Measurements from ENCODE around the gene PIK3R5. TPM values are rescaled to one million over a fixed set of nuclear protein-coding genes. Genes with fewer than 3 reads are reported as not detected.

The PIK3R5 gene, protein sequence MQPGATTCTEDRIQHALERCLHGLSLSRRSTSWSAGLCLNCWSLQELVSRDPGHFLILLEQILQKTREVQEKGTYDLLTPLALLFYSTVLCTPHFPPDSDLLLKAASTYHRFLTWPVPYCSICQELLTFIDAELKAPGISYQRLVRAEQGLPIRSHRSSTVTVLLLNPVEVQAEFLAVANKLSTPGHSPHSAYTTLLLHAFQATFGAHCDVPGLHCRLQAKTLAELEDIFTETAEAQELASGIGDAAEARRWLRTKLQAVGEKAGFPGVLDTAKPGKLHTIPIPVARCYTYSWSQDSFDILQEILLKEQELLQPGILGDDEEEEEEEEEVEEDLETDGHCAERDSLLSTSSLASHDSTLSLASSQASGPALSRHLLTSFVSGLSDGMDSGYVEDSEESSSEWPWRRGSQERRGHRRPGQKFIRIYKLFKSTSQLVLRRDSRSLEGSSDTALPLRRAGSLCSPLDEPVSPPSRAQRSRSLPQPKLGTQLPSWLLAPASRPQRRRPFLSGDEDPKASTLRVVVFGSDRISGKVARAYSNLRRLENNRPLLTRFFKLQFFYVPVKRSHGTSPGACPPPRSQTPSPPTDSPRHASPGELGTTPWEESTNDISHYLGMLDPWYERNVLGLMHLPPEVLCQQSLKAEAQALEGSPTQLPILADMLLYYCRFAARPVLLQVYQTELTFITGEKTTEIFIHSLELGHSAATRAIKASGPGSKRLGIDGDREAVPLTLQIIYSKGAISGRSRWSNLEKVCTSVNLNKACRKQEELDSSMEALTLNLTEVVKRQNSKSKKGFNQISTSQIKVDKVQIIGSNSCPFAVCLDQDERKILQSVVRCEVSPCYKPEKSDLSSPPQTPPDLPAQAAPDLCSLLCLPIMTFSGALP
- total RNA-seq (10 to 100 TPM in 1 of 9 donors, 1 to 10 TPM in 8; 1.5 to 21.6 (median 2.9) TPM), polyA plus RNA-seq (1 to 10 TPM; 1.4 to 1.9 TPM)
- long read RNA-seq, donor 1, full-length matches to known transcripts = 1 of 2 reads
- long read RNA-seq, donor 1, partial matches to known transcripts = 1 of 2 reads
- long read RNA-seq, donor 1, other reads (novel, unspliced or antisense) = 0 of 2 reads
- long read RNA-seq, donor 2, partial matches to known transcripts = 0 of 1 reads
- long read RNA-seq, donor 2, other reads (novel, unspliced or antisense) = 0 of 1 reads
- long read RNA-seq, donor 3, partial matches to known transcripts = 2 of 2 reads
- long read RNA-seq, donor 3, other reads (novel, unspliced or antisense) = 0 of 2 reads

DNA sequence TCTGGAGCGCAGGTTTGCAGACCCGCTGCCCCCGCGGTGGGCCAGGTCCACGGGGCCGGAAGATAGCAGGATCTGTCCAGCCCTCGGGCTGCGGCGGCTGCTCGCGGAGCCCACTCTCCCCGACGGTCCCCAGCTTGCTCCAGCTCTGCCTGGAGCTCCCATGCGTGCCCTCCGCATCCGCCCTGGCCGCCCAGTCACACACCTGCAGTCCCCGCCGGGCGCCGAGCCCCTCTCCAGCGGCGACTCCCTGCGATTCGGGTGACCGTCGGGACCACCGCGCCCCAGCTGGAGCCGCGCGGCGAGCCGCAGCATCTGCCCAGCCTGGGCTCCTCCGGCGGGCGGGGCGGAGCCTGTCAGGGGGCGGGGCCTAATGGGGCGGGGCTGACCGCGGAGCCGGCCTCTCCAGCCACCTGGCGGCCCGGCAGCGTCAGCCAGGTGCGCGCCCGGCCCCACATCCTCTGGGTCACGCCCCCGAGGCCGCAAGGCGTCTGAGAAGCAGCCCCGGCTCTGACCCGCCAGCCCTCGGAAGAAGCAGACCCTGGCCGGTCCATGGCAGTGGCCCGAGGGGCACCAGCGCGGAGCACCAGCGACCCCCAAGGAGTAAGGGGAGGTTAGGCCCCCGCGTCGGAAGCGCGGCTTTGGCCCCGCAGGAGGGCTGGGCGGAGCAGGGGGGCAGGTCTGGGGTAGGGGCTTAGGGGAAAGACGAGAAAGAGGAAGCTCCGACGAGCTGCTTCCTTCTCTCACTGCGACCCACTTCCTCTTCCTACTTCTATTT lies at the start of gene PIK3R5:
TSS of gene PIK3R5 (minus strand) at position 314 of the 775 bp plus-strand sequence. CDS start 54,213 bp downstream, outside the sequence.
- H3K36me3 ChIP-seq = no peaks in the 10 kb centered on the region
- ATAC-seq = peak; percentile 45 to 85 (median 79)
- peaks cover 0 to 5% (median 0%) of the 10 kb centered on the region in 12 donors for H3K9me3 ChIP-seq
- H3K4me3 ChIP-seq = peak within 1 kb of the TSS; percentile 0 to 84 (median 46)
- TF ChIP-seq POLR2A (IDR thresholded peaks at IDR 0.05) = no peak
- TF ChIP-seq, protein P1, sequence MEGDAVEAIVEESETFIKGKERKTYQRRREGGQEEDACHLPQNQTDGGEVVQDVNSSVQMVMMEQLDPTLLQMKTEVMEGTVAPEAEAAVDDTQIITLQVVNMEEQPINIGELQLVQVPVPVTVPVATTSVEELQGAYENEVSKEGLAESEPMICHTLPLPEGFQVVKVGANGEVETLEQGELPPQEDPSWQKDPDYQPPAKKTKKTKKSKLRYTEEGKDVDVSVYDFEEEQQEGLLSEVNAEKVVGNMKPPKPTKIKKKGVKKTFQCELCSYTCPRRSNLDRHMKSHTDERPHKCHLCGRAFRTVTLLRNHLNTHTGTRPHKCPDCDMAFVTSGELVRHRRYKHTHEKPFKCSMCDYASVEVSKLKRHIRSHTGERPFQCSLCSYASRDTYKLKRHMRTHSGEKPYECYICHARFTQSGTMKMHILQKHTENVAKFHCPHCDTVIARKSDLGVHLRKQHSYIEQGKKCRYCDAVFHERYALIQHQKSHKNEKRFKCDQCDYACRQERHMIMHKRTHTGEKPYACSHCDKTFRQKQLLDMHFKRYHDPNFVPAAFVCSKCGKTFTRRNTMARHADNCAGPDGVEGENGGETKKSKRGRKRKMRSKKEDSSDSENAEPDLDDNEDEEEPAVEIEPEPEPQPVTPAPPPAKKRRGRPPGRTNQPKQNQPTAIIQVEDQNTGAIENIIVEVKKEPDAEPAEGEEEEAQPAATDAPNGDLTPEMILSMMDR (IDR thresholded peaks at IDR 0.05) = no peak
- peak; percentile 21 to 83 (median 47) for DNase-seq
- intact Hi-C loops (cut with DNase I) = no loop called here
- peaks cover 10 to 75% (median 12%) of the 10 kb centered on the region in 9 donors for H3K27me3 ChIP-seq
- WGBS, 4 donors = 2 to 4% (median 2%) methylated on average over 40 to 72 of the region's 72 CpGs
- peak within 1 kb of the TSS in 11 of 12 donors; percentile 6 to 95 (median 62) for H3K27ac ChIP-seq
- peaks cover 0 to 41% (median 0%) of the 10 kb centered on the region in 12 donors for H3K4me1 ChIP-seq

DNA sequence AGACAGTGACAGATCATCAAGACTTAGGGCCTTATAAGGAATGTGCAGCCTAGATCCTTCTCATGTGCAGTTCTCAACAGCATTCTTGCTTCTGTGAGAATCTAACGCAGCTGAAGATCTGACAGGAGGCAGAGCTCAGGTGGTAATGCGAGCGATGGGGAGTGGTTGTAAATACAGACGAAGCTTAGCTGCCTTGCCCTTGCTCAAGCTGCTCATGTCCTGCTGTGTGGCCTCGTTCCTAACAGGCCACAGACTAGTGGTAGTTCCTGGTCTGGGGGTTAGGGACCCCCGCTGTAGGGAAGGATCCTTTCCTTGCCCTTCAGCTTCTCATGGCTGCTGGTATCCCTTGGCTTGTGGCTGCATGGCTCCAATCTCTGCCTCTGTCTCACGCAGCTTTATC lies 45.5 kb upstream of the PIK3R5 start:
- DNase-seq = no peak
- WGBS, 4 donors = 77 to 89% (median 87%) methylated on average over 7 of the region's 7 CpGs
- TF ChIP-seq POLR2A (IDR thresholded peaks at IDR 0.05) = no peak
- TF ChIP-seq, protein P1 (IDR thresholded peaks at IDR 0.05) = no peak
- H3K4me3 ChIP-seq = no peak overlapping the region
- intact Hi-C loops (cut with DNase I) = no loop called here
- H3K27me3 ChIP-seq = peaks cover 0 to 46% (median 7%) of the 10 kb centered on the region in 9 donors
- no peaks in the 10 kb centered on the region for H3K4me1 ChIP-seq
- no peaks in the 10 kb centered on the region for H3K9me3 ChIP-seq
- no peaks in the 10 kb centered on the region for H3K36me3 ChIP-seq
- no peak overlapping the region for H3K27ac ChIP-seq
- no peak for ATAC-seq

DNA sequence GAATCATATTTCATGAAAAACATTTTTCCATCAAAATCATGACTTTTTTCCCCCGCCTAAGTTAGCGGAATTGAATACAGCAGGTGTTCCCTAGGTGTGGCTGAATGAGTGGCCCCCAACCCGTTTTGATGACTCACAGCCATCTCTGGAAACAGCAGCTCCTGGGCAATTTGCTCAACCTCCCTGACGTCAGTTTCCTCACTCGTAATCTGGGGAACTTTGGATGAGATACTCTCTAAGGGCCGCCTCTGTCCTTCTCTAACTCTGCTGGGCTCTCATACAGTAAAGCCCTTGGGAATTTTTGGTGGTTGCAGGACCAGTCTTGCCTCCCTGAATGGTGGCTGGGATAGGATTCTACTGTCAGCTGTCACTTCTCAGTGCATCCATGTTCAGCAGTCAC lies 44.2 kb upstream of the PIK3R5 start:
- TF ChIP-seq POLR2A (IDR thresholded peaks at IDR 0.05) = no peak
- TF ChIP-seq, protein P1 (IDR thresholded peaks at IDR 0.05) = no peak
- H3K4me1 ChIP-seq = peaks cover 0 to under 1% (median 0%) of the 10 kb centered on the region in 12 donors
- no peak overlapping the region for H3K4me3 ChIP-seq
- H3K9me3 ChIP-seq = no peaks in the 10 kb centered on the region
- ATAC-seq (no peak), DNase-seq (no peak)
- H3K27ac ChIP-seq = no peak overlapping the region
- WGBS, 4 donors = 52 to 63% (median 57%) methylated on average over 6 of the region's 6 CpGs
- peaks cover 0 to 58% (median 19%) of the 10 kb centered on the region in 9 donors for H3K27me3 ChIP-seq
- no peaks in the 10 kb centered on the region for H3K36me3 ChIP-seq
- intact Hi-C loops (cut with DNase I) = loop anchor here in 1 of 10 donors (5.0 kb wide), 1 partner anchor 283 kb away; no protein-coding TSS in a partner anchor

Data from heart left ventricle (tissue), 16 donors.